GM13977 (cell line): ENCODE results near the gene SEC14L1.
"Not testable (repeated sequence)": the region's sequence is repeated elsewhere in the genome, so short reads cannot be mapped to it uniquely, and the experiment has no call there.

Experiments
- DNase-seq: peaks from one replicate; pipeline ENCODE4 v3.0.0; 2012; ENCODE audit warnings: low spot score
- CTCF ChIP-seq: IDR thresholded peaks from 2 replicates; pipeline ENCODE4 v1.5.1; 2012; ENCODE audit warnings: mild to moderate bottlenecking, control low read depth; ENCODE audit not compliant: insufficient read depth; ENCODE audit errors: extremely low read depth, missing control alignments
- in situ Hi-C: fragments of 300-500 bp; cut with MboI; formaldehyde crosslinking; loops from one replicate; pipeline ENCODE4 v1.12.0; 2022; ENCODE audit warnings: low sequenced_read_pairs, low pct_unique_long_range_greater_than_20kb, mixed read lengths, inconsistent platforms; ENCODE audit not compliant: unreplicated experiment

Gene SEC14L1

GRCh38 chr17:77109159-77109759 lies 31.5 kb upstream of the SEC14L1 start:
- DNase-seq: no peak
- TF ChIP-seq CTCF: no peak
- in situ Hi-C loops: no loop called here

- in situ Hi-C loops: no loop called here
- TF ChIP-seq CTCF: no peak
- DNase-seq: no peak
Measured at GRCh38 chr17:77109764-77110359, 30.9 kb upstream of the SEC14L1 start.

- DNase-seq, in situ Hi-C loops: not testable (repeated sequence)
Measured at GRCh38 chr17:77111165-77111933, 29.4 kb upstream of the SEC14L1 start.

GRCh38 chr17:77111934-77112296 lies 28.9 kb upstream of the SEC14L1 start:
- TF ChIP-seq CTCF: no peak
- in situ Hi-C loops: no loop called here
- no peak for DNase-seq

GRCh38 chr17:77115510-77115909 lies 25.3 kb upstream of the SEC14L1 start:
- in situ Hi-C loops: no loop called here
- no peak for TF ChIP-seq CTCF
- no peak for DNase-seq

- in situ Hi-C loops: no loop called here
- no peak for TF ChIP-seq CTCF
- no peak for DNase-seq
Measured at GRCh38 chr17:77115947-77116346, 24.8 kb upstream of the SEC14L1 start.

- TF ChIP-seq CTCF: no peak
- in situ Hi-C loops: no loop called here
- no peak for DNase-seq
Measured at GRCh38 chr17:77116371-77116860, 24.4 kb upstream of the SEC14L1 start.
